HepG2 (cell line): ENCODE data around the gene SRSF2. TPM values are rescaled to one million over a fixed set of nuclear protein-coding genes. Genes with fewer than 3 reads are reported as not detected.
A peak's percentile ranks its signal among the peaks of the same experiment; 100 is the strongest.

Experiments
- CHD2 ChIP-seq: IDR thresholded peaks from 2 replicates; pipeline ENCODE4 v1.6.1; 2011; ENCODE audit warnings: low read depth, low read length, improper control_type of control experiment
- DMTF1 ChIP-seq: sonication (generic); formaldehyde crosslinking; IDR thresholded peaks from 2 replicates; pipeline ENCODE4 v1.4.0; 2020; ENCODE audit warnings: mild to moderate bottlenecking, missing genetic modification reagents
- EEA1 ChIP-seq: sonication (generic); formaldehyde crosslinking; IDR thresholded peaks from 2 replicates; pipeline ENCODE4 v1.5.1; 2020; ENCODE audit warnings: mild to moderate bottlenecking, missing genetic modification reagents, borderline replicate concordance
- FOSL2 ChIP-seq: sonication (generic); formaldehyde crosslinking; IDR thresholded peaks from 2 replicates; pipeline ENCODE4 v1.4.0; 2020; ENCODE audit warnings: missing genetic modification reagents
- IKZF4 ChIP-seq: sonication (generic); formaldehyde crosslinking; IDR thresholded peaks from 2 replicates; pipeline ENCODE4 v1.5.1; 2020; ENCODE audit warnings: borderline replicate concordance, mild to moderate bottlenecking, low read depth, missing genetic modification reagents; ENCODE audit errors: not compliant biosample characterization
- KDM3A ChIP-seq: IDR thresholded peaks from 2 replicates; pipeline ENCODE4 v1.6.1; 2018; ENCODE audit warnings: low read depth, missing compliant biosample characterization
- MAX ChIP-seq: IDR thresholded peaks from 2 replicates; pipeline ENCODE4 v1.6.1; 2012; ENCODE audit warnings: inconsistent platforms
- SMAD3 ChIP-seq: sonication (generic); formaldehyde crosslinking; IDR thresholded peaks from 2 replicates; pipeline ENCODE4 v1.4.0; 2020; ENCODE audit warnings: missing genetic modification reagents
- SOX5 ChIP-seq: IDR thresholded peaks from 2 replicates; pipeline ENCODE4 v1.6.1; 2016; ENCODE audit warnings: borderline replicate concordance
- ZMAT3 ChIP-seq: sonication (generic); formaldehyde crosslinking; conservative IDR thresholded peaks from 2 replicates; pipeline ENCODE4 v1.7.0; 2021; ENCODE audit warnings: missing genetic modification reagents
- ZNF143 ChIP-seq: sonication (generic); formaldehyde crosslinking; IDR thresholded peaks from 2 replicates; pipeline ENCODE4 v1.4.0; 2020; ENCODE audit warnings: missing genetic modification reagents
- ZNF160 ChIP-seq: sonication (generic); formaldehyde crosslinking; IDR thresholded peaks from 2 replicates; pipeline ENCODE4 v1.8.0; 2022; ENCODE audit warnings: mild to moderate bottlenecking, inconsistent platforms, missing genetic modification reagents
- ZNF234 ChIP-seq: sonication (generic); formaldehyde crosslinking; conservative IDR thresholded peaks from 2 replicates; pipeline ENCODE4 v1.5.1; 2020; ENCODE audit warnings: mild to moderate bottlenecking, missing genetic modification reagents
- ZNF609 ChIP-seq: sonication (generic); formaldehyde crosslinking; IDR thresholded peaks from 2 replicates; pipeline ENCODE4 v1.4.0; 2020; ENCODE audit warnings: mild to moderate bottlenecking, missing genetic modification reagents, borderline replicate concordance
- ZNF792 ChIP-seq: IDR thresholded peaks from 2 replicates; pipeline ENCODE4 v1.6.1; 2016
- polyA plus RNA-seq, 8 experiments: library from polyadenylated mRNA; depleted of rRNA in 3 of 8; stranded (reverse) in 7 of 8; unstranded in 1 of 8; fragments of >200 nt; fragmentation: Illumina TruSeq in 4 of 8; extraction: Trizol in 4 of 8; gene quantifications; 2 replicates each; pipeline versions ENCODE4 v1.2.1 to v1.2.3, GENCODE V29; 2011 to 2016; ENCODE audit warnings: low read depth in 4 of 8, missing spikeins in 1 of 8, mixed read lengths in 1 of 8; ENCODE audit not compliant: insufficient read depth in 1 of 8
- total RNA-seq, 5 experiments: library from RNA; depleted of rRNA; stranded (reverse); fragments of >200 nt; fragmentation: Illumina TruSeq; extraction: Trizol; gene quantifications; 2 replicates each; pipeline ENCODE4 v1.2.3, GENCODE V29; 2016; ENCODE audit warnings: low read depth in 1 of 5

SRSF2 gene
- total and polyA plus RNA-seq, 2 of the 13 experiments (the other 11 are each of a cell fraction or from before 2014, with no cell fraction given) = 306 to 319 TPM

- peak; percentile 54; the same call in 1 of the 2 replicates for TF ChIP-seq CHD2
- peak; percentile 5; the same call in 1 of the 2 replicates for TF ChIP-seq ZNF609
- no peak for TF ChIP-seq ZNF143 (CRISPR knock-in tag)
- peak; percentile 14; the same call in 1 of the 2 replicates for TF ChIP-seq SOX5 (CRISPR knock-in tag)
- 0 out of 2 replicates have a peak, but pooled peaks have one; percentile 12 for TF ChIP-seq ZNF792 (CRISPR knock-in tag)
- TF ChIP-seq FOSL2 = 0 out of 2 replicates have a peak, but pooled peaks have one; percentile 33
- 0 out of 2 replicates have a peak, but pooled peaks have one; percentile 18 for TF ChIP-seq ZMAT3 (CRISPR knock-in tag)
- peak; percentile 1 for TF ChIP-seq IKZF4 (CRISPR knock-in tag)
- no peak for TF ChIP-seq KDM3A (CRISPR knock-in tag)
- peak; percentile 27; the same call in 1 of the 2 replicates for TF ChIP-seq ZNF234 (CRISPR knock-in tag)
- TF ChIP-seq EEA1 = 0 out of 2 replicates have a peak, but pooled peaks have one; percentile 59
- TF ChIP-seq ZNF160 = no peak
- TF ChIP-seq DMTF1 = 0 out of 2 replicates have a peak, but pooled peaks have one; percentile 21
- TF ChIP-seq SMAD3 (CRISPR knock-in tag) = no peak
- TF ChIP-seq MAX = peak; percentile 65; the same call in 1 of the 2 replicates
Measured at GRCh38 chr17:76725580-76726230, 11.4 kb downstream of the SRSF2 start (continued).
